Midbrain (tissue), 1 donor: ENCODE measurements around the gene CCR1.
"Not testable (repeated sequence)": the region's sequence is repeated elsewhere in the genome, so short reads cannot be mapped to it uniquely, and the experiment has no call there.

ENCODE experiments used
- DNase-seq: peaks from one replicate; lab custom pipeline; 2025; lab: John Stamatoyannopoulos, UW

The CCR1 gene

GRCh38 chr3:46212101-46212500, 4.0 kb upstream of the CCR1 start:
- no peak for DNase-seq

GRCh38 chr3:46209746-46210470, 1.8 kb upstream of the CCR1 start:
- DNase-seq, result no peak

- DNase-seq, result no peak
These were observed 940 bp upstream of the CCR1 start for GRCh38 chr3:46209053-46209452.

- DNase-seq, result not testable (repeated sequence)
These were observed 599 bp downstream of the CCR1 start for GRCh38 chr3:46207514-46207913.

GRCh38 chr3:46206282-46207015, 1.7 kb downstream of the CCR1 start:
- no peak for DNase-seq

- no peak for DNase-seq
These were observed 2.7 kb downstream of the CCR1 start for GRCh38 chr3:46205286-46205960.

- DNase-seq, result no peak
These were observed 4.4 kb downstream of the CCR1 start for GRCh38 chr3:46203681-46204080.

GRCh38 chr3:46202535-46202934, 5.6 kb downstream of the CCR1 start:
- no peak for DNase-seq

GRCh38 chr3:46200790-46201189, 7.3 kb downstream of the CCR1 start:
- no peak for DNase-seq

GRCh38 chr3:46200211-46200610, 7.9 kb downstream of the CCR1 start:
- DNase-seq, result no peak

GRCh38 chr3:46196261-46196957, 11.7 kb downstream of the CCR1 start:
- DNase-seq, result no peak

GRCh38 chr3:46194868-46195553, 13.1 kb downstream of the CCR1 start:
- no peak for DNase-seq

- no peak for DNase-seq
These were observed 14.7 kb downstream of the CCR1 start for GRCh38 chr3:46193436-46193835.

GRCh38 chr3:46192939-46193338, 15.2 kb downstream of the CCR1 start:
- DNase-seq, result no peak

- DNase-seq, result no peak
These were observed 16.4 kb downstream of the CCR1 start for GRCh38 chr3:46191730-46192129.

- no peak for DNase-seq
These were observed 19.4 kb downstream of the CCR1 start for GRCh38 chr3:46188708-46189107.

- no peak for DNase-seq
These were observed 20.2 kb downstream of the CCR1 start for GRCh38 chr3:46187876-46188275.

GRCh38 chr3:46187341-46187700, 20.8 kb downstream of the CCR1 start:
- DNase-seq, result no peak

GRCh38 chr3:46186471-46187340, 21.4 kb downstream of the CCR1 start:
- DNase-seq, result no peak

GRCh38 chr3:46184469-46184868, 23.6 kb downstream of the CCR1 start:
- DNase-seq, result no peak

GRCh38 chr3:46183330-46183729, 24.8 kb downstream of the CCR1 start:
- no peak for DNase-seq
